H9 (cell line): ENCODE measurements around the gene OPN1SW. TPM values are rescaled to one million over a fixed set of nuclear protein-coding genes. Genes with fewer than 3 reads are reported as not detected.

ENCODE experiments used
- DNase-seq: peaks from one replicate; pipeline ENCODE4 v3.0.0-alpha.2; 2017
- H2AFZ ChIP-seq: one replicate; pipeline ENCODE4 v1.6.1; 2013; ENCODE audit warnings: mild to moderate bottlenecking, low read length, control low read depth, moderate library complexity
- H2AK5ac ChIP-seq: 2 replicates; pipeline ENCODE4 v1.6.1; 2013; ENCODE audit warnings: low read length, control low read depth, mixed read lengths; ENCODE audit not compliant: insufficient read length
- H2BK120ac ChIP-seq: one replicate; pipeline ENCODE4 v1.6.1; 2013; ENCODE audit warnings: low read depth, mild to moderate bottlenecking, low read length, control low read depth, inconsistent platforms; ENCODE audit not compliant: poor library complexity, severe bottlenecking
- H2BK12ac ChIP-seq: 2 replicates; pipeline ENCODE4 v1.6.1; 2013; ENCODE audit warnings: low read length, control low read depth, mixed read lengths, low read depth; ENCODE audit not compliant: insufficient read length
- H2BK15ac ChIP-seq: 2 replicates; pipeline ENCODE4 v1.6.1; 2013; ENCODE audit warnings: low read depth, low read length, control low read depth
- H2BK20ac ChIP-seq: one replicate; pipeline ENCODE4 v1.6.1; 2013; ENCODE audit warnings: low read depth, mild to moderate bottlenecking, low read length, control low read depth, inconsistent platforms; ENCODE audit not compliant: poor library complexity, severe bottlenecking
- H2BK5ac ChIP-seq: 2 replicates; pipeline ENCODE4 v1.6.1; 2013; ENCODE audit warnings: low read length, control low read depth, mixed read lengths; ENCODE audit not compliant: insufficient read length
- H3K14ac ChIP-seq: 2 replicates; pipeline ENCODE4 v1.6.1; 2013; ENCODE audit warnings: low read length, control low read depth; ENCODE audit not compliant: insufficient read depth
- H3K18ac ChIP-seq: 2 replicates; pipeline ENCODE4 v1.6.1; 2013; ENCODE audit warnings: low read depth, mild to moderate bottlenecking, mixed read lengths, low read length, control low read depth; ENCODE audit not compliant: insufficient read length
- H3K23ac ChIP-seq: 2 replicates; pipeline ENCODE4 v1.6.1; 2013; ENCODE audit warnings: low read length, control low read depth, mixed read lengths, low read depth; ENCODE audit not compliant: insufficient read length
- H3K23me2 ChIP-seq: 2 replicates; pipeline ENCODE4 v1.6.1; 2013; ENCODE audit warnings: low read depth, mild to moderate bottlenecking, mixed read lengths, low read length, control low read depth; ENCODE audit not compliant: insufficient read length, poor library complexity, severe bottlenecking
- H3K27ac ChIP-seq: 2 replicates; pipeline ENCODE4 v1.5.1; 2013; ENCODE audit warnings: low read length, control low read depth, mixed read lengths, low read depth; ENCODE audit not compliant: insufficient read length
- H3K27me3 ChIP-seq: 2 replicates; pipeline ENCODE4 v1.6.1; 2013; ENCODE audit warnings: low read length, control low read depth, inconsistent platforms; ENCODE audit not compliant: insufficient read depth
- H3K4ac ChIP-seq: 2 replicates; pipeline ENCODE4 v1.6.1; 2013; ENCODE audit warnings: low read depth, mild to moderate bottlenecking, control low read depth, inconsistent platforms, low read length, moderate library complexity
- H3K4me1 ChIP-seq: 2 replicates; pipeline ENCODE4 v1.6.1; 2013; ENCODE audit warnings: low read length, control low read depth, inconsistent platforms; ENCODE audit not compliant: insufficient read depth
- H3K4me2 ChIP-seq: 2 replicates; pipeline ENCODE4 v1.6.1; 2013; ENCODE audit warnings: low read length, control low read depth, mixed read lengths; ENCODE audit not compliant: insufficient read length, insufficient read depth
- H3K56ac ChIP-seq: 2 replicates; pipeline ENCODE4 v1.6.1; 2013; ENCODE audit warnings: low read depth, mild to moderate bottlenecking, mixed read lengths, low read length, control low read depth; ENCODE audit not compliant: insufficient read length
- H3K79me1 ChIP-seq: 2 replicates; pipeline ENCODE4 v1.6.1; 2013; ENCODE audit warnings: low read depth, mild to moderate bottlenecking, moderate library complexity, low read length, control low read depth, inconsistent platforms; ENCODE audit not compliant: insufficient read depth, poor library complexity, severe bottlenecking
- H3K79me2 ChIP-seq: 2 replicates; pipeline ENCODE4 v1.6.1; 2013; ENCODE audit warnings: low read length, control low read depth, inconsistent platforms; ENCODE audit not compliant: insufficient read depth
- H3K9ac ChIP-seq: 2 replicates; pipeline ENCODE4 v1.6.1; 2013; ENCODE audit warnings: low read length, control low read depth, mixed read lengths; ENCODE audit not compliant: insufficient read length; ENCODE audit errors: extremely low read depth
- H3K9me3 ChIP-seq: one replicate; pipeline ENCODE4 v1.6.1; 2013; ENCODE audit warnings: low read depth, low read length, inconsistent platforms; ENCODE audit not compliant: control insufficient read depth
- H3T11ph ChIP-seq: one replicate; pipeline ENCODE4 v1.6.1; 2013; ENCODE audit warnings: mild to moderate bottlenecking, low read length, control low read depth, inconsistent platforms
- H4K20me1 ChIP-seq: one replicate; pipeline ENCODE4 v1.6.1; 2013; ENCODE audit not compliant: control insufficient read depth, insufficient read length, insufficient read depth
- H4K5ac ChIP-seq: 2 replicates; pipeline ENCODE4 v1.6.1; 2013; ENCODE audit warnings: low read depth, mild to moderate bottlenecking, mixed read lengths, low read length, control low read depth; ENCODE audit not compliant: insufficient read length
- H4K8ac ChIP-seq: replicated peaks from 2 replicates; pipeline ENCODE4 v1.6.1; 2013; ENCODE audit warnings: low read length, control low read depth, mixed read lengths, low read depth; ENCODE audit not compliant: insufficient read length
- H4K91ac ChIP-seq: 2 replicates; pipeline ENCODE4 v1.6.1; 2013; ENCODE audit warnings: low read depth, mild to moderate bottlenecking, moderate library complexity, mixed read lengths, low read length, control low read depth; ENCODE audit not compliant: insufficient read length
- H3K27ac Mint-ChIP-seq, 3 experiments: 2 replicates in 2 of 3; 3 replicates in 1 of 3; pipeline ENCODE4 v1.8.0; 2020 to 2021; ENCODE audit warnings: mixed read lengths in 3 of 3, mild to moderate bottlenecking in 1 of 3, moderate library complexity in 1 of 3
- H3K27me3 Mint-ChIP-seq: 2 replicates; pipeline ENCODE4 v1.8.0; 2021; ENCODE audit warnings: low read depth, mild to moderate bottlenecking, moderate library complexity, mixed read lengths
- H3K36me3 Mint-ChIP-seq, 3 experiments: 2 replicates in 2 of 3; 3 replicates in 1 of 3; pipeline ENCODE4 v1.8.0; 2020 to 2021; ENCODE audit warnings: low read depth in 3 of 3, mixed read lengths in 3 of 3; ENCODE audit not compliant: insufficient read depth in 1 of 3
- H3K4me1 Mint-ChIP-seq, 2 experiments: 2 replicates each; pipeline ENCODE4 v1.8.0; 2020; ENCODE audit warnings: mixed read lengths in 2 of 2
- H3K4me3 Mint-ChIP-seq, 2 experiments: 2 replicates in 1 of 2; 3 replicates in 1 of 2; pipeline ENCODE4 v1.8.0; 2020 to 2021; ENCODE audit warnings: mild to moderate bottlenecking in 2 of 2, mixed read lengths in 2 of 2, moderate library complexity in 1 of 2
- H3K9me3 Mint-ChIP-seq, 2 experiments: 2 replicates in 1 of 2; 3 replicates in 1 of 2; pipeline ENCODE4 v1.8.0; 2020; ENCODE audit warnings: mild to moderate bottlenecking in 2 of 2, mixed read lengths in 2 of 2, moderate library complexity in 1 of 2
- CTCF ChIP-seq: fragments of 200-600 bp; sonication (generic); conservative IDR thresholded peaks from 3 replicates; pipeline ENCODE4 v1.8.0; 2021; ENCODE audit warnings: antibody characterized with exemption, mild to moderate bottlenecking
- WGBS: extraction: QIAGEN DNeasy Blood & Tissue Kit; methylation state at CpG from one replicate; pipeline ENCODE4 v1.1.7; 2013; ENCODE audit warnings: missing lambda C conversion rate, low lambda C conversion rate, mixed read lengths; ENCODE audit not compliant: insufficient read length; ENCODE audit errors: extremely low coverage; 5-methylcytosine and 5-hydroxymethylcytosine counted together
- total RNA-seq: library from RNA; stranded (reverse); gene quantifications from 2 replicates; pipeline ENCODE4 v1.2.1, GENCODE V29; 2021

The OPN1SW gene
- total RNA-seq, 1 experiment from 2014 or later: not detected

GRCh38 chr7:128744366-128744905 is 31.2 kb downstream of the OPN1SW start:
- no CpG with 5 or more reads among the region's 2 CpGs for WGBS
- no peak overlapping the region for H3T11ph ChIP-seq
- no peak overlapping the region for H3K4me3 Mint-ChIP-seq

More at GRCh38 chr7:128744366-128744905, 31.2 kb downstream of the OPN1SW start:
- Histone ChIP-seq H3K79me1 (peaks cover 19% of the 10 kb centered on the region), H3K23ac (no peak overlapping the region), H2BK20ac (no peak overlapping the region), H2AFZ (no peak overlapping the region), H3K4me2 (no peak overlapping the region), H3K27me3 (no peaks in the 10 kb centered on the region), H2BK120ac (no peak overlapping the region), H3K4me1 (no peaks in the 10 kb centered on the region; the same call in 1 of the 2 replicates), H3K4ac (no peak overlapping the region), H3K14ac (no peak overlapping the region), H3K27ac (no peak overlapping the region), H3K18ac (no peak overlapping the region), H2BK15ac (no peak overlapping the region), H2BK12ac (no peak overlapping the region), H2AK5ac (no peak overlapping the region), H3K79me2 (peaks cover 59% of the 10 kb centered on the region), H3K9ac (no peak overlapping the region), H3K23me2 (peaks cover 3% of the 10 kb centered on the region), H4K20me1 (no peaks in the 10 kb centered on the region), H4K5ac (no peak overlapping the region), H3K56ac (no peak overlapping the region), H3K9me3 (no peaks in the 10 kb centered on the region), H4K91ac (no peak overlapping the region), H4K8ac (no peak overlapping the region), H2BK5ac (no peak overlapping the region)
- DNase-seq: no peak
- Mint-ChIP-seq H3K4me1 (peaks cover 25 to 29% of the 10 kb centered on the region in 2 experiments), H3K27me3 (no peaks in the 10 kb centered on the region), H3K9me3 (no peaks in the 10 kb centered on the region), H3K36me3 (peaks cover 9 to 31% (median 30%) of the 10 kb centered on the region in 3 experiments; a peak in 6 of 7 replicates), H3K27ac (peak overlapping the region in 1 of 3 experiments; percentile 7; a peak in 1 of 7 replicates)
- no peak for TF ChIP-seq CTCF
